SK-N-SH (cell line): Measurements from ENCODE around the gene KLHL24.

Experiments used
- CTCF ChIP-seq: fragments of 200-600 bp; sonication (generic); IDR thresholded peaks from 2 replicates; pipeline ENCODE4 v1.6.1; 2017; ENCODE audit warnings: antibody characterized with exemption, mild to moderate bottlenecking, moderate library complexity
- EP300 ChIP-seq, 2 experiments: IDR thresholded peaks; 2 replicates each; pipeline versions ENCODE4 v1.4.0 to v1.6.1; 2012; ENCODE audit warnings: borderline replicate concordance in 1 of 2, low read depth in 1 of 2, low read length in 1 of 2
- GABPA ChIP-seq: IDR thresholded peaks from 2 replicates; pipeline ENCODE4 v1.4.0; 2012; ENCODE audit warnings: low read depth, mild to moderate bottlenecking
- JUND ChIP-seq: IDR thresholded peaks from 2 replicates; pipeline ENCODE4 v1.4.0; 2012
- MAX ChIP-seq: IDR thresholded peaks from 2 replicates; pipeline ENCODE4 v1.4.0; 2012; ENCODE audit warnings: low read depth
- POLR2AphosphoS5 ChIP-seq: IDR thresholded peaks from 2 replicates; pipeline ENCODE4 v1.6.1; 2012; ENCODE audit warnings: low read depth, low read length
- RAD21 ChIP-seq: IDR thresholded peaks from 2 replicates; pipeline ENCODE4 v1.6.1; 2012; ENCODE audit warnings: mild to moderate bottlenecking, low read length
- RFX5 ChIP-seq: IDR thresholded peaks from 2 replicates; pipeline ENCODE4 v1.6.1; 2012; ENCODE audit warnings: mild to moderate bottlenecking, improper control_type of control experiment, low read length
- SIN3A ChIP-seq: IDR thresholded peaks from 2 replicates; pipeline ENCODE4 v1.6.1; 2012; ENCODE audit warnings: low read depth, mild to moderate bottlenecking, low read length, moderate library complexity, borderline replicate concordance
- USF1 ChIP-seq: IDR thresholded peaks from 2 replicates; pipeline ENCODE4 v1.4.0; 2012; ENCODE audit warnings: low read depth, borderline replicate concordance
- YY1 ChIP-seq: IDR thresholded peaks from 2 replicates; pipeline ENCODE4 v1.4.0; 2012; ENCODE audit warnings: low read depth, mild to moderate bottlenecking

- TF ChIP-seq GABPA (no peak), YY1 (no peak), EP300 (IDR thresholded peaks at IDR 0.05; ENCODE audit: borderline replicate concordance in 1 of 2, low read depth in 1 of 2, low read length in 1 of 2) (no peak), MAX (no peak), RFX5 (no peak), CTCF (no peak), USF1 (no peak), POLR2AphosphoS5 (no peak), JUND (no peak), RAD21 (no peak), SIN3A (no peak)
Observed at GRCh38 chr3:183650554-183650953, 15.1 kb downstream of the KLHL24 start.
